Measurements from ENCODE around the gene E2F3. TPM values are rescaled to one million over a fixed set of nuclear protein-coding genes. Genes with fewer than 3 reads are reported as not detected.

The E2F3 gene
- polyA plus RNA-seq, 2 of the 4 experiments (the other 2 are of a cell fraction) = 14.4 to 18.0 TPM

DNA sequence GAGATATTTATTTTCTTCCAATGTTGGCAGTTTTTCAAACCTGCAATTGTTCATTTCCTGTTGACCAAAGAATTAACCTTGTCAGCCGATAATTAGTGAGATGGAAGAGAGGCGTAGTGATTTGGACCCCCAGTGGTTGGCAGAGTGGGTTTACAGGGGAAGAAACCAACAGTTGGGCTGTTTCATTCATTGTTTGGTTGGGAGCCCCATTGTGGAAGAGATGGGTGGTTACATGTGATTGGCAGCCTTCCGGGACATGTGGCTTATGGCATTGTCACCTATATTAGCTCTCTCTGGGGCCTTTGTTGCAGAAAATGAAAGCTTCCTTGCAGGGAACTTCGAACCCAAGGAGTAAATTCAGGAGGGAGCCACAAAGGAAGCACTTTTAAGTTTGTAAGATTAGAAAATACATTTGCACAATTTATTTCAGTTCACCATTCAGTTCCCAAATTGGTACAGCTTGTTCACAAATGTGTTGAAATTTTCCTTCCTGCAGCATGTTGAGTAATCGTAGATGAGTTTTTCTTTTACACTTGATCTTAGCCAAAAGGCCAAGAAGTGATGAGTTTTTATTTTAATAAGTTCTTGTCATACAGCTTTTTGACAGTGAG lies 82.3 kb downstream of the E2F3 start:
- Histone ChIP-seq H3K27ac (no peak overlapping the region), H3K4me3 (no peak overlapping the region), H3K4me1 (no peaks in the 10 kb centered on the region), H3K9me3 (no peaks in the 10 kb centered on the region), H3K4me2 (no peak overlapping the region)
- TF ChIP-seq RAD21 (conservative IDR thresholded peaks at IDR 0.05 in 1 of 2, IDR thresholded peaks at IDR 0.05 in 1 of 2) = no peak
- no peak for TF ChIP-seq SREBF2 (IDR thresholded peaks at IDR 0.05)
- TF ChIP-seq NR3C1 (IDR thresholded peaks at IDR 0.05) = no peak
- TF ChIP-seq, protein P1, sequence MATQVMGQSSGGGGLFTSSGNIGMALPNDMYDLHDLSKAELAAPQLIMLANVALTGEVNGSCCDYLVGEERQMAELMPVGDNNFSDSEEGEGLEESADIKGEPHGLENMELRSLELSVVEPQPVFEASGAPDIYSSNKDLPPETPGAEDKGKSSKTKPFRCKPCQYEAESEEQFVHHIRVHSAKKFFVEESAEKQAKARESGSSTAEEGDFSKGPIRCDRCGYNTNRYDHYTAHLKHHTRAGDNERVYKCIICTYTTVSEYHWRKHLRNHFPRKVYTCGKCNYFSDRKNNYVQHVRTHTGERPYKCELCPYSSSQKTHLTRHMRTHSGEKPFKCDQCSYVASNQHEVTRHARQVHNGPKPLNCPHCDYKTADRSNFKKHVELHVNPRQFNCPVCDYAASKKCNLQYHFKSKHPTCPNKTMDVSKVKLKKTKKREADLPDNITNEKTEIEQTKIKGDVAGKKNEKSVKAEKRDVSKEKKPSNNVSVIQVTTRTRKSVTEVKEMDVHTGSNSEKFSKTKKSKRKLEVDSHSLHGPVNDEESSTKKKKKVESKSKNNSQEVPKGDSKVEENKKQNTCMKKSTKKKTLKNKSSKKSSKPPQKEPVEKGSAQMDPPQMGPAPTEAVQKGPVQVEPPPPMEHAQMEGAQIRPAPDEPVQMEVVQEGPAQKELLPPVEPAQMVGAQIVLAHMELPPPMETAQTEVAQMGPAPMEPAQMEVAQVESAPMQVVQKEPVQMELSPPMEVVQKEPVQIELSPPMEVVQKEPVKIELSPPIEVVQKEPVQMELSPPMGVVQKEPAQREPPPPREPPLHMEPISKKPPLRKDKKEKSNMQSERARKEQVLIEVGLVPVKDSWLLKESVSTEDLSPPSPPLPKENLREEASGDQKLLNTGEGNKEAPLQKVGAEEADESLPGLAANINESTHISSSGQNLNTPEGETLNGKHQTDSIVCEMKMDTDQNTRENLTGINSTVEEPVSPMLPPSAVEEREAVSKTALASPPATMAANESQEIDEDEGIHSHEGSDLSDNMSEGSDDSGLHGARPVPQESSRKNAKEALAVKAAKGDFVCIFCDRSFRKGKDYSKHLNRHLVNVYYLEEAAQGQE (IDR thresholded peaks at IDR 0.05) = no peak
- TF ChIP-seq RFX5 (IDR thresholded peaks at IDR 0.05) = no peak
- TF ChIP-seq ESRRA (IDR thresholded peaks at IDR 0.05; ENCODE audit: borderline replicate concordance, low read length) = no peak
- TF ChIP-seq RARB (CRISPR knock-in tag; IDR thresholded peaks at IDR 0.05) = no peak
- TF ChIP-seq, protein P2, sequence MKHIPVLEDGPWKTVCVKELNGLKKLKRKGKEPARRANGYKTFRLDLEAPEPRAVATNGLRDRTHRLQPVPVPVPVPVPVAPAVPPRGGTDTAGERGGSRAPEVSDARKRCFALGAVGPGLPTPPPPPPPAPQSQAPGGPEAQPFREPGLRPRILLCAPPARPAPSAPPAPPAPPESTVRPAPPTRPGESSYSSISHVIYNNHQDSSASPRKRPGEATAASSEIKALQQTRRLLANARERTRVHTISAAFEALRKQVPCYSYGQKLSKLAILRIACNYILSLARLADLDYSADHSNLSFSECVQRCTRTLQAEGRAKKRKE (CRISPR knock-in tag; IDR thresholded peaks at IDR 0.05; ENCODE audit: low read depth) = no peak
- TF ChIP-seq, protein P3, sequence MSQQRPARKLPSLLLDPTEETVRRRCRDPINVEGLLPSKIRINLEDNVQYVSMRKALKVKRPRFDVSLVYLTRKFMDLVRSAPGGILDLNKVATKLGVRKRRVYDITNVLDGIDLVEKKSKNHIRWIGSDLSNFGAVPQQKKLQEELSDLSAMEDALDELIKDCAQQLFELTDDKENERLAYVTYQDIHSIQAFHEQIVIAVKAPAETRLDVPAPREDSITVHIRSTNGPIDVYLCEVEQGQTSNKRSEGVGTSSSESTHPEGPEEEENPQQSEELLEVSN (IDR thresholded peaks at IDR 0.05; ENCODE audit: borderline replicate concordance, low read depth) = no peak
- no peak for TF ChIP-seq RNF2 (IDR thresholded peaks at IDR 0.05; ENCODE audit: borderline replicate concordance, low read depth)
- TF ChIP-seq MYC (IDR thresholded peaks at IDR 0.05; ENCODE audit: borderline replicate concordance, low read length) = no peak
- TF ChIP-seq BHLHE40 (IDR thresholded peaks at IDR 0.05; ENCODE audit: low read depth, low read length) = no peak
- FAIRE-seq (no peak), DNase-seq (ENCODE audit: low read depth in 1 of 2, low spot score in 1 of 2) (no peak), ATAC-seq (no peak)
- POLR2A ChIA-PET = no interaction called here
- CTCF ChIA-PET = no interaction called here
- WGBS (ENCODE audit: missing lambda C conversion rate) = 95% methylated on average over 5 of the region's 5 CpGs

DNA sequence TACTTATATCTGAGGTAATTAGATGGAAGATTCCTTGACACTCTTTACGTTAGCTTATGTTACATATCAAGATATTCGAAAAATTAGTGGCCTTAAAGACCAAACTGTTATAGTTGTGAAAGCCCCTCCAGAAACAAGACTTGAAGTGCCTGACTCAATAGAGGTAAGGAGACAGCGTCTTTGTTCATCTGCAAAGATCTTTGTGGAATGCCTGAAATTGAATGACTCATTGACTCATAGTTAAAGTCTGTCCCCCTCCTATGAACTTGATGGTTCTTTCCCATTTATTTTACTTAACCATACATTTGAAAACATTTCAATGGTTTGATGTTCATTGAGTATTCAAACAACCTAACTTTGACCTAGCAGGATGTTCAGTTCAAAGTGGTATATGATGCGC lies 85.0 kb downstream of the E2F3 start:
- Histone ChIP-seq H3K4me2 (no peak overlapping the region), H3K27ac (no peak overlapping the region), H3K4me1 (no peaks in the 10 kb centered on the region), H3K9me3 (no peaks in the 10 kb centered on the region), H3K4me3 (no peak overlapping the region)
- 92% methylated on average over 4 of the region's 4 CpGs for WGBS (ENCODE audit: missing lambda C conversion rate)
- DNase-seq (ENCODE audit: low read depth in 1 of 2, low spot score in 1 of 2) (no peak), FAIRE-seq (no peak), ATAC-seq (no peak)
- ChIA-PET POLR2A (no interaction called here), CTCF (no interaction called here)
- TF ChIP-seq NFE2L2 (conservative IDR thresholded peaks at IDR 0.05; ENCODE audit: low read length) (no peak), RNF2 (IDR thresholded peaks at IDR 0.05; ENCODE audit: borderline replicate concordance, low read depth) (no peak), NR3C1 (IDR thresholded peaks at IDR 0.05) (no peak), BHLHE40 (IDR thresholded peaks at IDR 0.05; ENCODE audit: low read depth, low read length) (no peak), FOXS1 (CRISPR knock-in tag; IDR thresholded peaks at IDR 0.05) (no peak), FOSB (CRISPR knock-in tag; IDR thresholded peaks at IDR 0.05) (no peak)

DNA sequence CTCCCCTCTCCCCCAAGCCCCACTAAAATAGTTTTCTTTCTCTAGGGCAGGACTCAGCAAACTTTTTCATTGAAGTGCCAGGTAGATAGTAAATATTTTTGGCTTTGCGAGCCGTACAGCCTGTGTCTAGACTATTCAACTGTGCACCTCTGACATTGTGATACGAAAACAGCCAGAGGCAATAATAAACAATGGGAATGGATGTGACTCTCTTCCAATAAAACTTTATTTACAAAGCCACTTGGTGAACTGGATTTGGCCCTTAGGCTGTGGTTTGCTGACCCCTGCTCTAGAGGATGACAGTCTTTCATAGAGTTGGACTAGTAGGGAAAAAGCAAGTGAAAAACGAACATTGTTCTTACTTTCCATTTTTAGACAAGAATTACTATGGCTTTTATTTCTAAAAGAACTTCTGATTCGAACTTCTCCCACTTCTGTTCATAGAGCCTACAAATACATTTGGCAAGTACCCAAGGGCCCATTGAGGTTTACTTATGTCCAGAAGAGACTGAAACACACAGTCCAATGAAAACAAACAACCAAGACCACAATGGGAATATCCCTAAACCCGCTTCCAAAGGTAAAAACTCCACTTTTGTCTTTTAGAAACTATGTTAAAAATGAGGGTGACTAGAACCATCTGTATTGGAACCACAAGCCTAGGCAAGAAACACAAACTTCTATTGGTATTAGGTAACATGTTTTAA lies 86.1 kb downstream of the E2F3 start:
- Histone ChIP-seq H3K4me2 (no peak overlapping the region), H3K4me1 (no peaks in the 10 kb centered on the region), H3K27ac (no peak overlapping the region), H3K9me3 (no peaks in the 10 kb centered on the region), H3K4me3 (no peak overlapping the region)
- 91% methylated on average over 6 of the region's 6 CpGs for WGBS (ENCODE audit: missing lambda C conversion rate)
- ATAC-seq = no peak
- no peak for TF ChIP-seq POLR2AphosphoS2 (conservative IDR thresholded peaks at IDR 0.05; ENCODE audit: low read length)
- no peak for TF ChIP-seq ZFP36 (IDR thresholded peaks at IDR 0.05; ENCODE audit: borderline replicate concordance, partially characterized antibody)
- TF ChIP-seq RCOR1 (IDR thresholded peaks at IDR 0.05; ENCODE audit: low read depth, low read length) = no peak
- TF ChIP-seq CBX8 (IDR thresholded peaks at IDR 0.05) = no peak
- TF ChIP-seq SREBF2 (IDR thresholded peaks at IDR 0.05) = no peak
- no peak for TF ChIP-seq RNF2 (IDR thresholded peaks at IDR 0.05; ENCODE audit: borderline replicate concordance, low read depth)
- TF ChIP-seq CHD4 (IDR thresholded peaks at IDR 0.05; ENCODE audit: borderline replicate concordance) = no peak
- TF ChIP-seq, protein P2 (CRISPR knock-in tag; IDR thresholded peaks at IDR 0.05; ENCODE audit: low read depth) = no peak
- TF ChIP-seq JUN (IDR thresholded peaks at IDR 0.05) = no peak
- TF ChIP-seq KDM1A (IDR thresholded peaks at IDR 0.05; ENCODE audit: low read depth) = no peak
- TF ChIP-seq HOXB5 (CRISPR knock-in tag; IDR thresholded peaks at IDR 0.05) = no peak
- no peak for TF ChIP-seq EP300 (IDR thresholded peaks at IDR 0.05)
- ChIA-PET CTCF (no interaction called here), POLR2A (interaction anchor here (0.6 kb wide), 1 partner anchor 85 kb away, joined by 5 read pairs; no protein-coding TSS in a partner anchor)
- no peak for DNase-seq (ENCODE audit: low read depth in 1 of 2, low spot score in 1 of 2)
- FAIRE-seq = no peak

Data from A549 (cell line).